OCI-LY7 (cell line): ENCODE data around the gene RASGRP3. TPM values are rescaled to one million over a fixed set of nuclear protein-coding genes. Genes with fewer than 3 reads are reported as not detected.

Experiments
- BruUV-seq: library from RNA; stranded (reverse); fragments of 400-500 nt; replicated peaks from 2 replicates; lab custom pipeline; 2021; lab: Mats Ljungman, UMichigan
- CTCF ChIA-PET: fragments of 300-600 bp; sonication (Branson Sonifier 250); formaldehyde crosslinking; loops from one replicate; lab custom pipeline; 2022; ENCODE audit warnings: antibody characterized with exemption; ENCODE audit not compliant: unreplicated experiment; lab: Charles Lee
- POLR2A ChIA-PET: fragments of 300-600 bp; sonication (Branson Sonifier 250); formaldehyde crosslinking; loops from one replicate; lab custom pipeline; 2022; ENCODE audit warnings: antibody characterized with exemption; lab: Charles Lee
- DNase-seq: peaks from one replicate; pipeline ENCODE4 v3.0.0-alpha.2; 2015; ENCODE audit warnings: low spot score
- H2AFZ ChIP-seq: fragments of 200-600 bp; sonication (generic), shearing (Covaris generic); 2 replicates; pipeline ENCODE4 v1.6.1; 2014; ENCODE audit warnings: mild to moderate bottlenecking, antibody characterized with exemption, low read length, moderate library complexity
- H3K27ac ChIP-seq: fragments of 200-600 bp; sonication (generic); 2 replicates; pipeline ENCODE4 v1.5.1; 2014; ENCODE audit warnings: mixed run types, low read depth, mild to moderate bottlenecking, moderate library complexity, low read length, inconsistent platforms; ENCODE audit not compliant: poor library complexity, severe bottlenecking
- H3K36me3 ChIP-seq: fragments of 200-600 bp; sonication (generic); 2 replicates; pipeline ENCODE4 v1.6.1; 2014; ENCODE audit warnings: mild to moderate bottlenecking, antibody characterized with exemption, low read length, moderate library complexity, mixed read lengths; ENCODE audit not compliant: insufficient read depth
- H3K4me1 ChIP-seq: fragments of 200-600 bp; sonication (generic); 2 replicates; pipeline ENCODE4 v1.5.1; 2014; ENCODE audit warnings: mild to moderate bottlenecking, low read length; ENCODE audit not compliant: insufficient read depth, poor library complexity, severe bottlenecking
- H3K4me2 ChIP-seq: fragments of 200-600 bp; sonication (generic); 2 replicates; pipeline ENCODE4 v1.6.1; 2014; ENCODE audit warnings: mild to moderate bottlenecking, low read length
- H3K4me3 ChIP-seq: fragments of 200-600 bp; sonication (generic); 2 replicates; pipeline ENCODE4 v1.5.1; 2014; ENCODE audit warnings: mild to moderate bottlenecking, low read depth, low read length; ENCODE audit not compliant: poor library complexity, severe bottlenecking
- H3K79me2 ChIP-seq: fragments of 200-600 bp; sonication (generic); 2 replicates; pipeline ENCODE4 v1.6.1; 2016; ENCODE audit warnings: low read depth, mild to moderate bottlenecking, low read length, moderate library complexity, mixed read lengths; ENCODE audit not compliant: insufficient read depth
- H3K9me2 ChIP-seq: fragments of 200-600 bp; sonication (generic); 2 replicates; pipeline ENCODE4 v1.6.1; 2016; ENCODE audit warnings: mild to moderate bottlenecking, low read length, mixed read lengths; ENCODE audit not compliant: insufficient read depth
- H3K9me3 ChIP-seq: fragments of 200-600 bp; sonication (generic); 2 replicates; pipeline ENCODE4 v1.6.1; 2014; ENCODE audit warnings: mild to moderate bottlenecking, mixed run types, low read length, mixed read lengths
- H4K20me1 ChIP-seq: fragments of 200-600 bp; sonication (generic); 2 replicates; pipeline ENCODE4 v1.6.1; 2014; ENCODE audit warnings: mild to moderate bottlenecking, antibody characterized with exemption, low read length, moderate library complexity, mixed read lengths; ENCODE audit not compliant: insufficient read depth
- EZH2phosphoT487 ChIP-seq: fragments of 200-600 bp; sonication (generic); IDR thresholded peaks from 2 replicates; pipeline ENCODE4 v1.6.1; 2018; ENCODE audit warnings: low read depth, borderline replicate concordance, mild to moderate bottlenecking, mixed run types, antibody characterized with exemption, low read length, moderate library complexity, mixed read lengths
- intact Hi-C: fragments of 100-400 bp; cut with micrococcal nuclease; formaldehyde crosslinking; loops from one replicate; pipeline ENCODE4 v1.10.0; 2022; ENCODE audit not compliant: unreplicated experiment
- total RNA-seq, 2 experiments: library from RNA; depleted of rRNA in 1 of 2; stranded (reverse); fragments of >200 nt in 1 of 2; shearing (Covaris generic) in 1 of 2; gene quantifications; 2 replicates each; pipeline ENCODE4 v1.2.3, GENCODE V29; 2014 to 2022
- TF ChIP-seq, protein P1 (sequence below): fragments of 200-600 bp; sonication (generic); conservative IDR thresholded peaks from 2 replicates; pipeline ENCODE4 v1.5.1; 2014; ENCODE audit warnings: mild to moderate bottlenecking, antibody characterized with exemption, low read length, moderate library complexity, mixed read lengths

Gene RASGRP3
- total RNA-seq, 2 experiments from 2014 or later: 5.1 to 8.7 TPM

DNA sequence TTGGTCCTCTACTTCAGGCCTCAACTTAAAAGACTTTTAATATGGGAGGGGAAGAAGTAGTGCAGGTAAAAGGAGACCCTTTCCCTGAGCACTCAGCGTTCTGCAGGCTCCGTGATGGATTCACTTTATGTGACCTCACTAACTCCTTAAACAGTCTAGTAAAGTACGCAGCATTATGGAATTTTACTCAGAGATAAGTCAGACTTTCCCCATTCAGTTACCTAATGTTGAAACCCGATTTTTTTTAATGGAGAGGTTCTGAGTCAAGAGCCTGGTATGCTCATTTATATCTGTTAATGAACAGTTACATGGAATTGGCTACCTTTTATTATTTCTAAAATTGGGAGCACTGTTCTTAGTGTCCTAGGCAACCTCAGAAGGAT is 34.1 kb downstream of the RASGRP3 start:
- POLR2A ChIA-PET: no interaction called here
- Histone ChIP-seq H3K79me2 (no peaks in the 10 kb centered on the region), H2AFZ (no peak overlapping the region), H3K9me3 (no peaks in the 10 kb centered on the region), H4K20me1 (no peaks in the 10 kb centered on the region), H3K27ac (no peak overlapping the region), H3K9me2 (no peaks in the 10 kb centered on the region; the same call in 1 of the 2 replicates), H3K4me3 (no peak overlapping the region), H3K4me1 (no peaks in the 10 kb centered on the region), H3K4me2 (no peak overlapping the region), H3K36me3 (no peaks in the 10 kb centered on the region)
- intact Hi-C loops: no loop called here
- no TSS peak for BruUV-seq
- DNase-seq: no peak
- CTCF ChIA-PET: no interaction called here
- TF ChIP-seq, protein P1, sequence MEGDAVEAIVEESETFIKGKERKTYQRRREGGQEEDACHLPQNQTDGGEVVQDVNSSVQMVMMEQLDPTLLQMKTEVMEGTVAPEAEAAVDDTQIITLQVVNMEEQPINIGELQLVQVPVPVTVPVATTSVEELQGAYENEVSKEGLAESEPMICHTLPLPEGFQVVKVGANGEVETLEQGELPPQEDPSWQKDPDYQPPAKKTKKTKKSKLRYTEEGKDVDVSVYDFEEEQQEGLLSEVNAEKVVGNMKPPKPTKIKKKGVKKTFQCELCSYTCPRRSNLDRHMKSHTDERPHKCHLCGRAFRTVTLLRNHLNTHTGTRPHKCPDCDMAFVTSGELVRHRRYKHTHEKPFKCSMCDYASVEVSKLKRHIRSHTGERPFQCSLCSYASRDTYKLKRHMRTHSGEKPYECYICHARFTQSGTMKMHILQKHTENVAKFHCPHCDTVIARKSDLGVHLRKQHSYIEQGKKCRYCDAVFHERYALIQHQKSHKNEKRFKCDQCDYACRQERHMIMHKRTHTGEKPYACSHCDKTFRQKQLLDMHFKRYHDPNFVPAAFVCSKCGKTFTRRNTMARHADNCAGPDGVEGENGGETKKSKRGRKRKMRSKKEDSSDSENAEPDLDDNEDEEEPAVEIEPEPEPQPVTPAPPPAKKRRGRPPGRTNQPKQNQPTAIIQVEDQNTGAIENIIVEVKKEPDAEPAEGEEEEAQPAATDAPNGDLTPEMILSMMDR: no peak
- TF ChIP-seq EZH2phosphoT487: no peak

DNA sequence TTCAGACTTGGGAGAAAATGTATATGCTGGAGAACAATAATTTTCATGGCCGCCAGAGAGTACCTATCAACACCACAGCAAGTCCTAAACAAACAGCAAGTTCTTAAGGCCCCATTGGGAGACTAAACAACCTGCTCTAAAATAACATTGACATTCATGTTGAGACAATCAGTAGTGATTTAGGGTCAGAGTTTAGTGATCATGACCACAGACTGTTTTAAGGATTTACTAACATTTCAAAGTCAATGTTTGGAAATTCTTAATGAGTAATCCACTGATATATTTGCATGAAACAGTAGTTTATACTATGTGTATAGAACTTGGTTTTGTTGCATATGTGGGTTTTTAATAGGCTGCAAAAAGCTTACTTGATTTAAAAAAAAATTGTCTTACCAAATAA is 34.7 kb downstream of the RASGRP3 start:
- Histone ChIP-seq H3K27ac (no peak overlapping the region), H3K9me2 (no peaks in the 10 kb centered on the region; the same call in 1 of the 2 replicates), H3K4me2 (no peak overlapping the region), H3K4me1 (no peaks in the 10 kb centered on the region), H3K79me2 (no peaks in the 10 kb centered on the region), H4K20me1 (no peaks in the 10 kb centered on the region), H3K9me3 (no peaks in the 10 kb centered on the region), H3K4me3 (no peak overlapping the region), H3K36me3 (no peaks in the 10 kb centered on the region), H2AFZ (no peak overlapping the region)
- ChIA-PET POLR2A (no interaction called here), CTCF (no interaction called here)
- BruUV-seq: no TSS peak
- intact Hi-C loops: no loop called here
- no peak for DNase-seq
- TF ChIP-seq, protein P1: no peak
- TF ChIP-seq EZH2phosphoT487: no peak

DNA sequence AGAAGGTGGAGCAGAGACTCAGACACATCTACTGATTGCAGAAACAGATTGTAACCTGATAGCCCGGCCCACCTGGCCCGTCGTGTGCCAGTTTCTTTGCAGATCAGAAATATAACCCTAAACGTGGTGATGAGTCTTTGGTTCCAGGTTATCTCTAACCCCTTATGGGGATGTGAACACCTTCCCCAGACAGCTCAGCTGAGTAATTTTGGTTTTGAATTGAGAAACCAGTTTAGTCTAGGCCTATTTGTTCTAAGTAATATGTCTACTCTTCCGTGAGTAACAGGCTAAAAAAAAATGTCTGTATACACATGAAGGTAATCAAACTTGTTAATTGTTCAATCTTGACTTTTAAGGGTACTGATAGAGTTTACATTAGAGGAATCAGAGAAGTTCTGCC is 35.7 kb downstream of the RASGRP3 start:
- H3K27ac ChIP-seq: no peak overlapping the region
- no TSS peak for BruUV-seq
- CTCF ChIA-PET: no interaction called here

More for the DNA sequence above, 35.7 kb downstream of the RASGRP3 start:
- Histone ChIP-seq H3K79me2 (no peaks in the 10 kb centered on the region), H3K4me1 (no peaks in the 10 kb centered on the region), H3K9me2 (no peaks in the 10 kb centered on the region; the same call in 1 of the 2 replicates), H3K36me3 (no peaks in the 10 kb centered on the region), H4K20me1 (no peaks in the 10 kb centered on the region), H3K4me2 (no peak overlapping the region), H2AFZ (no peak overlapping the region), H3K9me3 (no peaks in the 10 kb centered on the region), H3K4me3 (no peak overlapping the region)
- DNase-seq: no peak
- POLR2A ChIA-PET: no interaction called here
- intact Hi-C loops: no loop called here
- TF ChIP-seq, protein P1: no peak
- TF ChIP-seq EZH2phosphoT487: no peak
